Muscle of back (tissue), 13 donors: ENCODE measurements around the gene CASP2. TPM values are rescaled to one million over a fixed set of nuclear protein-coding genes. Genes with fewer than 3 reads are reported as not detected.

ENCODE experiments used
- DNase-seq, 3 donors: peaks; one replicate each; pipeline versions ENCODE4 v3.0.0 to v3.0.0-alpha.2; 2013
- long read RNA-seq, 9 donors: transcript quantifications; one replicate each; lab custom pipeline, GENCODE V29; 2026
- polyA plus RNA-seq, 10 donors: library from polyadenylated mRNA; unstranded; fragments of 120-200 nt; gene quantifications; one replicate each; pipeline ENCODE4 v1.2.1, GENCODE V29; 2013; ENCODE audit not compliant: insufficient read length in 10 of 10

Gene CASP2
- polyA plus RNA-seq: 10 to 100 TPM; 16.1 to 30.9 (median 25.3) TPM
- long read RNA-seq, donor 1, full-length matches to known transcripts: 1 of 1 reads
- long read RNA-seq, donor 1, partial matches to known transcripts: 0 of 1 reads
- long read RNA-seq, donor 1, other reads (novel, unspliced or antisense): 0 of 1 reads
- long read RNA-seq, donor 2, full-length matches to known transcripts: 2 of 2 reads
- long read RNA-seq, donor 2, partial matches to known transcripts: 0 of 2 reads
- long read RNA-seq, donor 2, other reads (novel, unspliced or antisense): 0 of 2 reads
- long read RNA-seq, donor 3: 0 reads
- long read RNA-seq, donor 4, full-length matches to known transcripts: 3 of 3 reads
- long read RNA-seq, donor 4, partial matches to known transcripts: 0 of 3 reads
- long read RNA-seq, donor 4, other reads (novel, unspliced or antisense): 0 of 3 reads
- long read RNA-seq, donor 5, full-length matches to known transcripts: 5 of 5 reads
- long read RNA-seq, donor 5, partial matches to known transcripts: 0 of 5 reads
- long read RNA-seq, donor 5, other reads (novel, unspliced or antisense): 0 of 5 reads
- long read RNA-seq, donor 6, full-length matches to known transcripts: 6 of 6 reads
- long read RNA-seq, donor 6, partial matches to known transcripts: 0 of 6 reads
- long read RNA-seq, donor 6, other reads (novel, unspliced or antisense): 0 of 6 reads
- long read RNA-seq, donor 7, full-length matches to known transcripts: 4 of 4 reads
- long read RNA-seq, donor 7, partial matches to known transcripts: 0 of 4 reads
- long read RNA-seq, donor 7, other reads (novel, unspliced or antisense): 0 of 4 reads
- long read RNA-seq, donor 8, full-length matches to known transcripts: 3 of 3 reads
- long read RNA-seq, donor 8, partial matches to known transcripts: 0 of 3 reads
- long read RNA-seq, donor 8, other reads (novel, unspliced or antisense): 0 of 3 reads
- long read RNA-seq, donor 9: 0 reads

DNA sequence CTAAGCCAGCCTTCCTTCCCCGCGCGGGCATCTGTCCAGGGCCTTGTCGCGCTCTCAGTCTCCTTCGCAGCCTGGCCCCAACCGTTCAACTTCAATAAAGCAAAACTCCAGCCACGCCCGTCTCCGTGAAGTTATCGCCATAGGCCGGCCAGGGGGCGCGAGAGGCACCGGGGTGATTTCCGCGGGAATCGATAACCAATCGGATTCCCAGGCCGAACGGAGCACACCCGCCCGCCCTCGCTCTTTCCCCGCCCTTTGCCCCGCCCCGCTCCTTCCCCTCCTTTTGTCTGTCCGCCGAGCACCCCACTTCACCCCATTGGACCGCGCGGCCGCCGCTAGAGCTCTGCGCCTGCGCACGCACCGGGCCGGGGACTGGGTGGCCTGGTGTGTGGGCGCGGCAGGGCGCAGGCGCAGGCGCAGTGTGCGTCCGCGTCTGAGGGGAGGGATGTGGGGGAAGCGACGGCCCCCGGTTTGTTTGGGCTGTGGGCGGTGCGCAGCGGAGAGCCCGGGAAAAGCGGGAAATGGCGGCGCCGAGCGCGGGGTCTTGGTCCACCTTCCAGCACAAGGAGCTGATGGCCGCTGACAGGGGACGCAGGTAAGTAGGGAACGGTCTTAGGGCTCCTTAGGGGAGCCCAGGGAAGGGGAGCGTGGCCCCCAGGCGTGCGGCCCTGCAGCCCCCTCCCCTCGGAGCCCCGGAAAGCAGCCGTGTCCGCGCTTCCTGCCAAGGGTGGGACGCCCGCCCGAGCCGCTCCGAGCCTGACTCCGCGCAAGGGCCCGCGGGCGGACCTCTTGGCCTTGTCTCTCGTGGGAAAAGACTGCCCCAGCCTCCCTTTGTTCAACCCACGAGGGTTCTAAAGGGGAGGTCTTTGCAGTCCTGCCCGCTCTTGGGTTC, at the start of gene CASP2:
Gene CASP2, plus strand, starts transcription at position 417 of the 892 bp plus-strand sequence. Its CDS starts 105 bp downstream, at position 522.
- DNase-seq: peak; percentile 98 to 99 (median 99)

- no peak for DNase-seq
Observed at GRCh38 chr7:143239813-143240212, 48.3 kb upstream of the CASP2 start.

GRCh38 chr7:143240291-143241168, 47.6 kb upstream of the CASP2 start:
- peak; percentile 75 to 88 (median 82) for DNase-seq

DNA sequence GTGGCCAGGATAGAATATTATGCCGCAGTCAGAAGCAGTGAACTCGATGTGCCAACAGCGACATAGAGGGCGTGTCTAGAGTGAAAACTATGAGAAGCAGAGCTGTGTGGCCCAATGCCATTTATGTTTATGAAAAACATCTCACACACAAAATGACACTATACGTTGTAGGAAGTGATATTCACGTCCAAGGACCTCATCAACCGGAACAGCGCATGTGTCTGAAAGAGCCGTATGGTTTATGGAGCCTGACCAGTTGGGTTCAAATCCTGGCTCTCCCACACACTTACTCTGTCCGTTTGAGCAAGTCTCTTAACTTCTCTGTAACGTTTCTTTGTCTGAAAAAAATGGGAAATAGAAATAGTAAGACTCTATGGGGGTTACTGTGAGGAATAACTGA, 45.8 kb upstream of the CASP2 start:
- no peak for DNase-seq

GRCh38 chr7:143243111-143243510, 45.0 kb upstream of the CASP2 start:
- DNase-seq: peak in 1 of 3 donors; percentile 26

DNA sequence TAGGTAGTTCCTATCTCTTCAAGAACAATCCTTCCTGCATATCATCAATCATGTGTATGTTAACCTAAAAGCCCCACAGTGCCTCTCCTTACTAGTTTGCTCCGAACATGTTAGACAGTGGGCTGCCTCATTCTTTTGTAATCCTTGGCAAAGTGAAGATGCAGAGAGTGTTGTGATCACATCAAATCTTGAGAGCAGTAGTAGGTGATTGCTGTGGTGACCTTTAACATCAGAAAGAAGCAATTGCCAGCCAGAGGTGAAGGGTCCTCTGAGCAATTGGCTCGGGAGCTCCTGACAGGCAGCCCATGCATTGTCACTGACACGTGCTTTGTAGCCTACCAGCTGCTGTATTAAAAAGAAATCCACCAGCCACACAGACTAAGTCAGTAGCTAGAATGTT, 44.5 kb upstream of the CASP2 start:
- peak in 1 of 3 donors; percentile 27 for DNase-seq

- no peak for DNase-seq
Observed at GRCh38 chr7:143244321-143244720, 43.8 kb upstream of the CASP2 start.

DNA sequence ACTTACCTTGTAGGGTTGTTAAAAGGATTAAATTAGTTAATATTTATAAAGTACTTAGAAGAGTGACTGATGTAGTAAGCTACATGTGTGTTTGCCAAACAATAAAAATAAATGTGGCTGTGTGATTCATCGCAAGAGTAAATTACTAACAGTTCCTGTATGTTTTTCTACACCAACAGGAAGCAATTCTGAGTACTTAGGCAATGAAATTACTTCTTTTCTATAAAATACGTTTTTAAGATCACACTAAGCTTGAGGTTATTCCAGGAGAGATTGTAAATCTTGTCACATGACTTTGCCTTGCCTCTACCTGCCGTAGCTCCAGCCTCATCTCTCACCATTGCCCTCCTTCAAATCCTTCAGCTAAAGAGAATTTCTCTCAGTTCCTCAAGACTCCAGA, 43.0 kb upstream of the CASP2 start:
- DNase-seq: no peak

DNA sequence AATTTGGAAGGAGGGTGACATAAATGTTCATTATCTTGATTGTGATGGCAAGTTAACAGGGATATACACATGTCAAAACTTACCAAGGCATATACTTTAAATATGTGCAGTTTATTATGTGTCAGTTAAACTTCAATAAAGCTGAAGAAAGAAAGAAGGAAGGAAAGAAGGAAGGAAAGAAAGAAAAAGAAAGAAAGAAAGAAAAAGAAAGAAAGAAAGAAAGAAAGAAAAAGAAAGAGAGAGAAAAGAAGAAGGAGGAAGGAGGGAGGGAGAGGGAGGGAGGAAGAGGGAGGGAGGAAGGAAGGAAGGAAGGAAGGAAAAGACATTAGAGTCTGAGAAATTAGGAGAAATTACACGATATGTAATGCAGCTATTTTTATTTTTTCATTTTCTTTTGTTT, 40.8 kb upstream of the CASP2 start:
- DNase-seq: no peak

- no peak for DNase-seq
Observed at GRCh38 chr7:143248761-143249354, 39.3 kb upstream of the CASP2 start.

DNA sequence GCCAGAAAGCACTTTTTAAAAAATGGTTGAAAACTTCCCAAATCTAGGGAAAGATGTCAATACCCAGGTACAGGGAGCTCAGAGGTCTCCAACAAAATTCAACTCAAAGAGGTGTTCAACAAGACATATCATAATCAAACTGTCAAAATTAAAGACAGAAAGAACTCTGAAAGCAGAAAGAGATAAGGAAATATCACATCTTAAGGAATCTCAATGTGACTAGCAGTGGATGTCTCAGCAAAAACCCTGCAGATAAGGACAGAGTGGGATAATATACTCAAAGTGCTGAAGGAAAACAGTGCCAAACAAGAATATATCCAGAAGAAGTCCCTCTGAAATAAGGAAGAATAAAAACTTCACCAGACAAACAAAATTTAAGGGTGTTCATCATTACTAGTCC, 38.0 kb upstream of the CASP2 start:
- no peak for DNase-seq

- DNase-seq: no peak
Observed at GRCh38 chr7:143250822-143251221, 37.3 kb upstream of the CASP2 start.

GRCh38 chr7:143252006-143252405, 36.1 kb upstream of the CASP2 start:
- no peak for DNase-seq

DNA sequence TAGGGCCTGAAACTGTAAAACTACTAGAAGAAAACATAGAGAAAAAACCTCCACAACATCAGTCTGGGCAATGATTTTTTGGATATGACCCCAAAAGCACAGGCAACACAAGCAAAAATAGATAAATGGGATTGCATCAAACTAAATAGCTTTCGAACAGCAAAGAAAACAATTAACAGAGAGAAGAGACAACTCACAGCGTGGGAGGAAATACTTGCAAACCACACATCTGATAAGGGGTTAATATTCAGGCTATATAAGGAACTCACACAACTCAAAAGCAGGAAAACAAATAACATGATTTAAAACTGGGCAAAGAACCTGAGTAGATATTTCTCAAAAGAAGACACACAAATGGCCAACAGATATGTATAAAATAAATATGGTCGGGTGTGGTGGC, 32.6 kb upstream of the CASP2 start:
- no peak for DNase-seq

- no peak for DNase-seq
Observed at GRCh38 chr7:143256325-143256724, 31.8 kb upstream of the CASP2 start.

DNA sequence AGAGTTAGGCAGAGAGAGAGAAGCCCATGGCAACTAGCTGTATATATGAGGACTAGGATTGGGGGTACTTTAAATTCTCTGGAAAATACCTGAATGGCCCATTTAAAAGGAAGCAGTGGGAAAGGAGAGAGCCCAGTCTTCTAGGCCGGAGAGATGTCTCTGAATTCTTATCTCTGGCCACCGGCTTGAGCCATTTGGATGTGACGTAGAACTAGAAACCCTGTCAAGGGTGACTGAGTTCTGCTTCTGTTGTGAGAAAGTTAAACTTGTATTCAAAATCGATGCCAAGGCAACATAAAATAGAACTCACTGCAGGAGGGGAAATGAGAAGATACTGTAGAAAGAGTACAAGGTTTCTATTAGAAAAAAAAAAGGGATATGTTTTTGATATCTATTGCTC, 31.2 kb upstream of the CASP2 start:
- no peak for DNase-seq

DNA sequence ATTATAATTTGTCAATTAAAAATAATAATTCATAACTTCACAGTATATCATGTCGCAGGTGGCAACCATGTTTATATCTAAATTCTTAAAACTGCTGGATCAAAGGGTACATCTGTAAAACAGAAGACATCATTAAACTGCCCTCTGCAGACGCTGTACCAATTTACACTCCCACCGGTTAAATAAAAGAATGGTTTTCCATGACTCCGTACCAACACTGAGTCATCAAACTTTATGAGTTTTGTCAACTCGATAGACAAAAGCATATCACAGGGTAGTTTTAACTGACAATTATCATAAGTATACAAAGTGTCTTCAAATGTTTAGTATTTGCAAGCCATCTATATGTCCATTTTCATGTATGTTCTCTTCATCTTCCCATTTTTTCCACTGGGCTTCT, 30.6 kb upstream of the CASP2 start:
- no peak for DNase-seq

- DNase-seq: no peak
Observed at GRCh38 chr7:143258831-143259230, 29.3 kb upstream of the CASP2 start.

DNA sequence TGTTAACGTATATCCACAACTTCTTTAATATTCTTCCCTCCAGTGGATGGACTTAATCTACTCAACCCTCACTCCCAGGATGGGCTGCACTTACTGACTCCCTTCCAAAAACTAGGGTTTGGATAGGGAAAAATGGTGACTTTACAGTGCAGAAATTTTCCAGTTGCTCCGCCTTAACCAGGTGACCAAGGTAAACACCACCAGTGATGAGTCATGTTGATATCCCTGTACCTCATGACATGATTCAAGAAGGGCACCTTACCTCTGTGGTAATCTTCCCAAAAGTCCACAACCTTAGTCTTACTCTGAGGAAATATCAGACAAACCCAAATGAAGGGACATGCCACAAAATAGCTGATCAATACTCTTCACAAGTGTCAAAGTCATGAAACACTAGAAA, 28.4 kb upstream of the CASP2 start:
- no peak for DNase-seq

- no peak for DNase-seq
Observed at GRCh38 chr7:143261901-143262300, 26.2 kb upstream of the CASP2 start.
